GM19468 (cell line): Measurements from ENCODE around the gene RMDN2.

Experiments used
- ATAC-seq: cut with Tn5 transposase; IDR thresholded peaks from one replicate; pipeline ENCODE4 v1.9.1; 2021; ENCODE audit warnings: mild to moderate bottlenecking, moderate library complexity, moderate number of reproducible peaks; ENCODE audit not compliant: unreplicated experiment; ENCODE audit errors: extremely low read depth

The RMDN2 gene

DNA sequence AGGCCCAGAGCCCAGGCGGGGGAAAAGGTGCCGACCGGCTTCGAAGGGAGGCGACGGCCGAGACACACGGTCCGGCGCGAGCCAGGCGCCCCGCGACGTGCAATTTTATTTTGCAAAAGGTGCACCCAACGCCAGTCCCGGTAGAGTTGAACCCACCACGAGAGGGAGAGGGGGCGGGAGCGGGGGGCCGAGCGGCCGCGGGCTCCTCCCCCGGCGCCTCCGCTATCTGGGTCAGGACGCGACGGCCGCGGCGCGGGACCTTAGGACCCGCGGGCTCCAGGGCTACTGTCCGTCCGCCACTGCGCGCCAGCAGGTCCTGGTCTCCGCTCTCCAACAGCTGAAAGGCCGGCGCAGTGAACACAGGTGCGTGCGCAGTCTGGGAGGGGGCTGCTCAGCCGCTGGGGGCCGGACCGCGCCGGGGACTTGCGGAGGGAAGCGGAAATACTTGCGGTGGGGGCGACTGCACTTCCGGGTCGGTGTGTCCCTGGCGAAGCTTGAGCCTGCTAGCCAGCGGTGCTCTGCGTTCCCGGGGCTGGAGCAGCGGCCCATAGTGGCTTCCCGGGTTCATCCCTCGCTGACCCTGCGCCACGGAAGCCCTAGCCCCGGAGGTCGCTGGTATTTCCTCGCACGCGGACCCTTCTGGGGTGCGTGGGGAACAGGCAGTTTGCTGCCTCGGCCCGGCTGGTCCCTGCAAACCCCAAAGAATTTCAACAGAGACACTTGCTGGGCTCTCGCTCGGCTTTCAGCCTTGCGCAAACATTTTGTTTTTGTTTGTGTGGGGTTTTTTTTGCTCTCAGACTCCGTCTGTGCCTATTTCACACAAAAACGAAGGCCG, at the start of gene RMDN2:
Gene RMDN2, plus strand, starts transcription at position 225 of the 835 bp plus-strand sequence. CDS start 3,991 bp downstream, outside the sequence.
- ATAC-seq: peak; percentile 48

GRCh38 chr2:37875403-37875906, 49.6 kb upstream of the RMDN2 start:
- ATAC-seq: no peak

DNA sequence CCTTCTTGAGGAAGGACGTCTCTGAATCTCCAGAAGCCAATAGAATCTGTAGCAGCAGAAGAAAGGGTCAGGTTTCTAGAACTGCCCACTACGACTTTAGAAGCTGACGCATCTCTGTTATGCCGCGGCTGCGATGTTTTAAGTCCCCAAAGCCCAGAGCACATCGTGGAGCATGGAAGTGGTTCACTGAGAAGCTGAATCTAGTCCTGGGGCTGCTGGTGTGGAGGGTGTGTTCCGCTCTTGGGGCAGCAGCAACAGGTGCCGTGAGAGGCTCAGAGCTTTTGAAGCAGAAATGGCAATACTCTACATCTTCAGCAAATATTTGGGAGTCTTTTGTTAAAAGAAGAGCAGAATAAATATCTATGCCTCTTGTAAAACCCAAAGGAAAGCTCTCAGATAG, 48.9 kb upstream of the RMDN2 start:
- no peak for ATAC-seq

DNA sequence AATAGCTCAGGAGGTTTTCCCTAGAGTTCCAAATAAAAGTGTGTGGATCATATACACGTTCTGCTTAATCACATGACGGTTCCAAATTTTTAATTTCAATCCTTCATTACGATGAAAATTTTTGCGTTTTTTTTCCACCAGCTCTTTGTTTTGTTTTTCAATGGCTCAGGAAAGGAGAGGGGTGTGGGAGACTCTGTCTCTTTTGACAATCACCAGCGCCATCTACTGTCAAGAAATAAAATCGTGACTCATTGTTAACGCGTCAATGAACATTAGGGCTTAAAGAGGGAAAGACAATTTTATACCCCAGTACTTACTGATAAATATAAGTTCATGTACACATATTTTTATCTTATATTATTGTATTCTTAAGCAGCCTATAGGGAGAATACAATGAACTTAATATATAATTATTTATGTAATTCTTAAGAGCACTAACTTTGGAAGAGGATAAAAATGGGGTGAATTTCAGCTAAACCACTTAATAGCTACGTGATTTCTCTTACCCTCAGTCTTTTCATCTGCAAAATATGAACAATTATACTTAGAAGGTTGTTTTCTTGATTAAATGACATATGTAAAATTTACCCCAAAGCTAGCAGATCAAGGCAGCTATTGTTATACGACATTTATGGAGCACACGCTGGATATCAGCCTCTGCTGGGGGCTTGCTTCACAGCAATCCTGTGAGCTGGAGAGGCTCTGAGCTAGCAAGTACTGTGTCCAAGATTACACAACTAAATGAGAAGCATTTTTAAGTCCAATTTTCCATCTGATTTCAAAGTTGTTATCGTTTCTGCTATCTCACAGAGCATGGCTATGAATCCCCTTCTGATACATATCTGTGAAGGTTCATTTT, 47.4 kb upstream of the RMDN2 start:
- ATAC-seq: no peak

DNA sequence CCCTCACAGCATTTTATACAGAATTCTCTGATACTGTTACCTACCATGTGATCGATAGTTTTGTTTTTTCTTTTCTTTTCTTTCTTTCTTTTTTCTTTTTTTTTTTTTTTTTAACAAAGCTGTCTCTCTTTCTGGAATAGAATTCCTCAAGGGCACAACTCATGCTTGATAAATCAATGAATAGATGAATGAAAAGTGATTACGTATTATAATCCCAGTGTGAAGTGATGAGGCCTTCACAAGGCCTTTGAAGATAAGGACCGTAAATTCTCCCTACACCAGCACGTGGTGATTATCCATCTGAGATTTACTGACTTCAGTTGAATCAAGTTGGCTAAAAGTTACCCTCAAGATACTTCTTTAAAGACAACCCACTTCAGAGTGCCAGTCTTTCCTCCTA, 46.6 kb upstream of the RMDN2 start:
- ATAC-seq: no peak

GRCh38 chr2:37880551-37880950, 44.5 kb upstream of the RMDN2 start:
- ATAC-seq: no peak

DNA sequence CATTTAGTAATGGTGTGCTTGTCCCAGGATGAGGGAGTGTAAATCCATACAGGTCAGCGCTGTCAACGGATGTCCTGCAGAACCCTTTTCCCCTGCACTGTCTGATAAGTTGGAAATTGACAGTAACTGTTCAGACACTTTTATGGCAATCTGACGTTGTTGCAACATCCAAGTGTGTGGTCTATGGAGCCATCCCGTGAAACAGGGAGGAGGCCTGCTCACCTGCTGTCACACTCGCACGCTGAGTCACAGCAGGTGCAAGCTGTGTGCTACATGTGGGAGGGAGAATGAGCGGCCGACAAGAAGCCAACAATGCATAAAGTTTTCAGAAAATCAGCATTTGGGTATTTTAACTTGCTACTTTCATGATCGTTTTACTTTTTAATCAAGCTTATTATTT, 43.7 kb upstream of the RMDN2 start:
- ATAC-seq: no peak

- no peak for ATAC-seq
Observed at GRCh38 chr2:37882036-37882435, 43.1 kb upstream of the RMDN2 start.

DNA sequence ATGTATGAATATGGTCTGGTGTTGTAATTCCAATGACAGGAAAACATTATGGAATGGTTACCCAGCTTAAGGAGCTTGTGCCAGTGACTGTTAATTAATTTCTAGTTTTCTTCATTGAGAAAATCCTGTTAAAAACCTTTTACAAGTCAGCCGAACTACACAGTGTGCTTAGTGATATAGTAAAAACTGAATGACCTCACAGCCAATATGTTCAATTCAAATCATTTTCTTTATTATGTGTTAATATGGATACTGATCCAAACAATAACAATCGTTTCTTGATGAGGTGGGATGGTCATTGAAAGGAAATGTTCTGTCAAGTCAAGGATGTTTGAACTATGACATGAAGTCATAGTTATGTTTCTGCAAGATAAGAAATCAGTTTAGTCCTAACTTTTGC, 41.6 kb upstream of the RMDN2 start:
- ATAC-seq: no peak

- no peak for ATAC-seq
Observed at GRCh38 chr2:37885329-37885993, 39.6 kb upstream of the RMDN2 start.

GRCh38 chr2:37886745-37887144, 38.3 kb upstream of the RMDN2 start:
- ATAC-seq: no peak

DNA sequence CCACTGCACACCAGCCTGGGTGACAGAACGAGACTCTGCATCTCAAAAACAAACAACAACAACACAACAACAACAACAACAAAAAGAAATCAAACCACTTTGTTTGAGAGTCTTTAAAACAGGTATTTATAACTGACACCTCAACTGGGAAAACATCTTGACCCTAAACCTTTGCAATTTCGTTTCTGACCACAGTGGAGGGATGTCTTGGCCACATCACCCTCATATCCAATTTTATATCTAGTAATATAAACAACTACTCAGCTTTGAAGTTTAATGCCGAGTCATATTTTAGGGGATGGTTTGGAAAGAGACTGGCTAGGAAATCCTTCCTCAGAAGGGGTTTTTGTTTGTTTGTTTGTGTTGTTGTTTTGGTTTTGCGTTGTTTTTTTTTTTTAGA, 37.8 kb upstream of the RMDN2 start:
- ATAC-seq: no peak

- ATAC-seq: no peak
Observed at GRCh38 chr2:37890893-37891495, 34.1 kb upstream of the RMDN2 start.

DNA sequence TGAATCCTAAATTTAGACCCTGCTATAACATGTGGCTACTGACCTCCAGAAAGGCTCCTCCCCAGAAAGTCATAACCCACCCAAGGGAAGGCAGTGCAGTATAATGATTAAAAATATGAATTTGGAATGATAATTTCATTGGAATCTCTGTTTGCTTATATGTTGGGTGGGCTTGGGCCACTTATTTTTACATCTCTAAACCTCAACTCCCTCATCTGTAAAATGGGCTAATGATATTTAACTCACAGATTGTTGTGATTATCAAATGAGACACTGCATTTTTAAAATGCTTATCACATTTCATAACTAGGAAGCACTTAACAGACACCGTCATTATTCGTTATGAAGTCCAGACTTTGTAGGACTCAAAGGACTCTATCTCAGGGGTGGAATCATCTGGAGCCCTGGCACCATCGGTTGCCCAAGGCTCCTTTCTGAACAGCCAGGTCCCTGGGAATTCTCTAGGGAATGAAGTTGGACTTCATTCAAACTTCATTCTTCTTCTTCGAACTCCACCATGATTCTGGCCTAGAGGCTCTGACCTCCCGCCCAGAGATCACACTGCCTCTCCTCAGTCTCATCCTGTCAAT, 33.1 kb upstream of the RMDN2 start:
- ATAC-seq: no peak

GRCh38 chr2:37892436-37893114, 32.5 kb upstream of the RMDN2 start:
- ATAC-seq: peak; percentile 75

DNA sequence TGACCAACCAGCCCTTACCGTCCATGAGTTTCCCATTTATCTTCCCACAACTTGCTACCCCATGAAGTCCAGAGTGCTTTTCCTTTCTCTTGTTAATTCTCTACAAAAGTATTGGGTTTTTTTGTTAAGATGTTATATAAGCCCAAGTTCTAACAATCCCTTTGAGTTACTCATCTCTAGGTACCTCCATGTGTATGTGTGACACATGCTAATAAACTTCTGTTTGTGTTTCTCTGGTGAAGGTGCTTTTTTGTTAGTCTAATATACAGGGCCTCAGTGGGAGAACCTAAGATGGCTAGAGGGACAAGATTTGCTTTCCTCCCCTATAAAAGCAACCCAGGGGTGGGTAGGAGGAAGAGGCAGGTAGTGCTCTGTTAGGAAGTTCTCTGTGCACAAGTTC, 31.8 kb upstream of the RMDN2 start:
- no peak for ATAC-seq

DNA sequence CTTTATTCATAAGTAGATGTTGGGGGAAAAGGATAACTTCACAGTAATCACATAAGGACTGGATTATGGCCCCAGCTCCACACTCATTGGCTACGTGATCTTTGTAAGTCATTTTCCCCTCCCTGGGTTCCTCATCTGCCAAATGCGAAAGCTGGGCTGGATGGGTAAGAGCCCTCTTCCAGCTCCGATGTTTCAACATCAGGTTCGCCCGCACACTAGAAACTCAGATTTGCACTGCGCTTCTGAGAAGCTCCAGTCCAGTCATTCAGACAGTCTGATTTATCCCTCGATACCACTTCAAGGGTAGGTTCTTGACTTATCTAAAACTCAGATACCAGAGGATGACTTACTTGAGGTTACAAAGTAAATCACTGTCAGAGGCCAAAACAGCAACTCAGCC, 31.0 kb upstream of the RMDN2 start:
- ATAC-seq: no peak

- ATAC-seq: no peak
Observed at GRCh38 chr2:37894601-37895000, 30.5 kb upstream of the RMDN2 start.

- ATAC-seq: no peak
Observed at GRCh38 chr2:37895140-37895539, 29.9 kb upstream of the RMDN2 start.
